Measurements from ENCODE around the gene LAMP1. TPM values are rescaled to one million over a fixed set of nuclear protein-coding genes. Genes with fewer than 3 reads are reported as not detected.

Gene LAMP1
- total and polyA plus RNA-seq, 2 donors (not counting 1 experiment from before 2014, with no cell fraction given): 52.1 to 96.1 TPM

DNA sequence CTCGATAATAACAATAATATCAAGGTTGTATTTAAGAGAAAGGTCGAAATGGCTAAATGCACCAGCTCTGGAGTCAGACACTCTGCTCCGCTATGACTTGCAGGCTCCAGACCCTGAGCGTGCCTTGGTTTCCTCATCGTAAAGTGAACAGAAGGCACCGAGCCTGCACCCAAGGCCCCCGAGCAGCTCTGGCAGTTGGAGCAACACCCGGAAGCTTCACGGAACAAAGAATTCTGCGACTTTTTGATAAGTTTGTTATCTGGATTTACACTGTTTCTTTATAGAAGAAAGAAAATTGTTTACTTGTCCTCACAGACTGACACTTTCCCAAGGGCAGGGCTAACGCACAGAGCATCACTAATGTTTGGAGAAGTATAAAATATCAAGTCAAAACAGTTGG is 62.5 kb downstream of the LAMP1 start:
- H3K4me2 ChIP-seq (replicated peaks; ENCODE audit: low read depth, low read length, poor library complexity, severe bottlenecking): no peak overlapping the region
- H3K27me3 ChIP-seq (replicated peaks in 1 of 4; ENCODE audit: control extremely low read depth in 1 of 4, control insufficient read depth in 3 of 4, insufficient read depth in 4 of 4, low read length in 3 of 4): peaks cover 0 to 25% (median 14%) of the 10 kb centered on the region in 4 experiments
- H3K4me1 ChIP-seq (ENCODE audit: control insufficient read depth in 2 of 2, insufficient read depth in 2 of 2, low read length in 2 of 2): peaks cover 7 to 9% of the 10 kb centered on the region in 2 donors
- H3K27ac ChIP-seq (ENCODE audit: low read length in 2 of 2): no peak overlapping the region
- no peaks in the 10 kb centered on the region for H3K79me2 ChIP-seq (ENCODE audit: control insufficient read depth, insufficient read depth, low read length)
- no peaks in the 10 kb centered on the region for H4K20me1 ChIP-seq (ENCODE audit: control insufficient read depth, insufficient read depth, low read length, poor library complexity, severe bottlenecking)
- no peak overlapping the region for H3K9ac ChIP-seq (ENCODE audit: low read length)
- H3K36me3 ChIP-seq (replicated peaks in 1 of 2; ENCODE audit: control extremely low read depth in 1 of 2, control insufficient read depth in 1 of 2, extremely low read depth in 1 of 2, insufficient read depth in 2 of 2, low read length in 1 of 2): no peaks in the 10 kb centered on the region
- Mint-ChIP-seq H3K4me3 (no peak overlapping the region), H3K4me1 (peaks cover 4% of the 10 kb centered on the region), H3K27me3 (peaks cover 23% of the 10 kb centered on the region), H3K9me3 (ENCODE audit: insufficient read depth) (no peaks in the 10 kb centered on the region), H3K27ac (no peak overlapping the region)
- H2AFZ ChIP-seq (ENCODE audit: insufficient read depth, low read depth, low read length, poor library complexity, severe bottlenecking): no peak overlapping the region
- H3K9me3 ChIP-seq (ENCODE audit: control extremely low read depth in 1 of 3, control insufficient read depth in 2 of 3, insufficient read depth in 1 of 3, low read length in 2 of 3): peaks cover 0 to 8% (median 0%) of the 10 kb centered on the region in 3 donors
- DNase-seq (no peak), ATAC-seq (ENCODE audit: low read depth) (no peak)
- intact Hi-C loops (cut with micrococcal nuclease): no loop called here
- 84% methylated on average over 6 of the region's 11 CpGs for WGBS (ENCODE audit: insufficient coverage)
- POLR2A ChIA-PET: no interaction called here
- no peak overlapping the region for H3K4me3 ChIP-seq (ENCODE audit: control extremely low read depth in 1 of 5, extremely low read depth in 1 of 5, insufficient read depth in 1 of 5, low read depth in 2 of 5, low read length in 4 of 5)
- TF ChIP-seq, protein P1, sequence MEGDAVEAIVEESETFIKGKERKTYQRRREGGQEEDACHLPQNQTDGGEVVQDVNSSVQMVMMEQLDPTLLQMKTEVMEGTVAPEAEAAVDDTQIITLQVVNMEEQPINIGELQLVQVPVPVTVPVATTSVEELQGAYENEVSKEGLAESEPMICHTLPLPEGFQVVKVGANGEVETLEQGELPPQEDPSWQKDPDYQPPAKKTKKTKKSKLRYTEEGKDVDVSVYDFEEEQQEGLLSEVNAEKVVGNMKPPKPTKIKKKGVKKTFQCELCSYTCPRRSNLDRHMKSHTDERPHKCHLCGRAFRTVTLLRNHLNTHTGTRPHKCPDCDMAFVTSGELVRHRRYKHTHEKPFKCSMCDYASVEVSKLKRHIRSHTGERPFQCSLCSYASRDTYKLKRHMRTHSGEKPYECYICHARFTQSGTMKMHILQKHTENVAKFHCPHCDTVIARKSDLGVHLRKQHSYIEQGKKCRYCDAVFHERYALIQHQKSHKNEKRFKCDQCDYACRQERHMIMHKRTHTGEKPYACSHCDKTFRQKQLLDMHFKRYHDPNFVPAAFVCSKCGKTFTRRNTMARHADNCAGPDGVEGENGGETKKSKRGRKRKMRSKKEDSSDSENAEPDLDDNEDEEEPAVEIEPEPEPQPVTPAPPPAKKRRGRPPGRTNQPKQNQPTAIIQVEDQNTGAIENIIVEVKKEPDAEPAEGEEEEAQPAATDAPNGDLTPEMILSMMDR (IDR thresholded peaks at IDR 0.05): no peak
- no peak for TF ChIP-seq EZH2 (IDR thresholded peaks at IDR 0.05; ENCODE audit: borderline replicate concordance, insufficient read depth, low read depth, low read length, poor library complexity, severe bottlenecking)
- CTCF ChIA-PET: no interaction called here

DNA sequence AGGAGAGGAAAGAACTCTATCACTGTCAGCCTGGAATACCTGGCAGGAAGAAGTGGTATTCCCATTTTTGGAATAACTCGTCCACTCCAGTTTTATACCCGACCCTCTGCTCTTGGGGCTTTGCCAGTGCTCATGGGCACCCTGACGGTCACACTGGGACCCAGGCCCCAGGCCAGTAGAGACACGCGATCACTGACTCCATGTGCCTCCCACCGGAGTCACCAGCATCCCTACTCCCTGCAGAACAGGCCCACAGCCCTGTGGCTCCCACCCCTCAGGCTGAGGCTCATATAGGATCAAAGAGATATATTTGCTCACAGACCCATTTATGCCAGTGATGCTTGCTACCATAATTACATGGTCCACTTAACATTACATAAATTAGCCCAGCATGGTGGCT is 63.4 kb downstream of the LAMP1 start:
- Mint-ChIP-seq H3K4me3 (no peak overlapping the region), H3K9me3 (ENCODE audit: insufficient read depth) (no peaks in the 10 kb centered on the region), H3K27ac (no peak overlapping the region), H3K27me3 (peaks cover 26% of the 10 kb centered on the region), H3K4me1 (peaks cover 7% of the 10 kb centered on the region)
- Histone ChIP-seq H3K27me3 (replicated peaks in 1 of 4; ENCODE audit: control extremely low read depth in 1 of 4, control insufficient read depth in 3 of 4, insufficient read depth in 4 of 4, low read length in 3 of 4) (peaks cover 0 to 33% (median 19%) of the 10 kb centered on the region in 4 experiments), H3K27ac (ENCODE audit: low read length in 2 of 2) (no peak overlapping the region), H3K4me1 (ENCODE audit: control insufficient read depth in 2 of 2, insufficient read depth in 2 of 2, low read length in 2 of 2) (peaks cover 8 to 10% of the 10 kb centered on the region in 2 donors), H4K20me1 (ENCODE audit: control insufficient read depth, insufficient read depth, low read length, poor library complexity, severe bottlenecking) (no peaks in the 10 kb centered on the region), H2AFZ (ENCODE audit: insufficient read depth, low read depth, low read length, poor library complexity, severe bottlenecking) (no peak overlapping the region), H3K36me3 (replicated peaks in 1 of 2; ENCODE audit: control extremely low read depth in 1 of 2, control insufficient read depth in 1 of 2, extremely low read depth in 1 of 2, insufficient read depth in 2 of 2, low read length in 1 of 2) (no peaks in the 10 kb centered on the region), H3K79me2 (ENCODE audit: control insufficient read depth, insufficient read depth, low read length) (no peaks in the 10 kb centered on the region), H3K9ac (ENCODE audit: low read length) (no peak overlapping the region), H3K9me3 (ENCODE audit: control extremely low read depth in 1 of 3, control insufficient read depth in 2 of 3, insufficient read depth in 1 of 3, low read length in 2 of 3) (peaks cover 0 to 15% (median 0%) of the 10 kb centered on the region in 3 donors), H3K4me3 (ENCODE audit: control extremely low read depth in 1 of 5, extremely low read depth in 1 of 5, insufficient read depth in 1 of 5, low read depth in 2 of 5, low read length in 4 of 5) (no peak overlapping the region), H3K4me2 (replicated peaks; ENCODE audit: low read depth, low read length, poor library complexity, severe bottlenecking) (no peak overlapping the region)
- intact Hi-C loops (cut with micrococcal nuclease): no loop called here
- ATAC-seq (ENCODE audit: low read depth): no peak
- WGBS (ENCODE audit: insufficient coverage): 98% methylated on average over 6 of the region's 6 CpGs
- DNase-seq: no peak
- TF ChIP-seq, protein P1 (IDR thresholded peaks at IDR 0.05): no peak
- no peak for TF ChIP-seq EZH2 (IDR thresholded peaks at IDR 0.05; ENCODE audit: borderline replicate concordance, insufficient read depth, low read depth, low read length, poor library complexity, severe bottlenecking)
- CTCF ChIA-PET: no interaction called here
- POLR2A ChIA-PET: no interaction called here
